ENCODE measurements around the gene CPT1B.

DNA sequence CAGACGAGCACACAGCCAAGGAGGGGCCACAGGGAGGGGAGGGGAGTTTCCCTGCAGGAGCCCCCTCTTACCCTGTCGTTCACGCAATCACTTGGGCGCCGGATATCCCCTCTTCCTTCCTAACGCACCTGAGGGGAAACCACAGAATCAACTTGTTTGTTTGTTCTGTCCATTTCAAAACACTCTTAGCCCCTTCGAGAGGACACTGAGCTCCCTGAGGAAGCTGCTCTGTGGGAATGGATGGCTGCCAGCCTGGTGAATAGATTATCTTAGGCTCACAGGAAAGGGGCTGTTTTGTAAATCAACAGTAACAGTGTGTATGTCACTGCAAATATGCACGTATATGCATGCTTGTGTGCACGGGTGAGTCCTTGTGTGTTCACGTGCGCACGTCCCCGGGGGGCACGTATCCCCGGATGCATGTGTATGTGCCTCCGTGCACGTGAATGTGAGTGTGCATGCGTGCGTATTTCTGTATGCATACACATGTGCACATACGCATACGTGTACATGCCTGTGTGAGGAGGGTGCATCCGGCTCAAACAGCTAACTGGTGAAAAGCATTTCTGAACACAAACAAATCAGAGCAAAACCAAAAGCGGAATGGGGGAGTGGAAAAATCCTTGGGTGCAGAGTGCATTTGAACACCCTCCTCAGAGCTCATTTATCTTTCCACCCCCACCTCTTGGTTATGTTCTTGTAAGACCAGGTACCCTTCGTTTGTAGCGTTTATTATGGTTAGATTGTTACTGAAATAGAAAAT lies 42.5 kb upstream of the CPT1B start:
- TF ChIP-seq, protein P1, sequence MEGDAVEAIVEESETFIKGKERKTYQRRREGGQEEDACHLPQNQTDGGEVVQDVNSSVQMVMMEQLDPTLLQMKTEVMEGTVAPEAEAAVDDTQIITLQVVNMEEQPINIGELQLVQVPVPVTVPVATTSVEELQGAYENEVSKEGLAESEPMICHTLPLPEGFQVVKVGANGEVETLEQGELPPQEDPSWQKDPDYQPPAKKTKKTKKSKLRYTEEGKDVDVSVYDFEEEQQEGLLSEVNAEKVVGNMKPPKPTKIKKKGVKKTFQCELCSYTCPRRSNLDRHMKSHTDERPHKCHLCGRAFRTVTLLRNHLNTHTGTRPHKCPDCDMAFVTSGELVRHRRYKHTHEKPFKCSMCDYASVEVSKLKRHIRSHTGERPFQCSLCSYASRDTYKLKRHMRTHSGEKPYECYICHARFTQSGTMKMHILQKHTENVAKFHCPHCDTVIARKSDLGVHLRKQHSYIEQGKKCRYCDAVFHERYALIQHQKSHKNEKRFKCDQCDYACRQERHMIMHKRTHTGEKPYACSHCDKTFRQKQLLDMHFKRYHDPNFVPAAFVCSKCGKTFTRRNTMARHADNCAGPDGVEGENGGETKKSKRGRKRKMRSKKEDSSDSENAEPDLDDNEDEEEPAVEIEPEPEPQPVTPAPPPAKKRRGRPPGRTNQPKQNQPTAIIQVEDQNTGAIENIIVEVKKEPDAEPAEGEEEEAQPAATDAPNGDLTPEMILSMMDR (IDR thresholded peaks at IDR 0.05): peak; percentile 1 to 92 (median 73)
- peak in 1 of 4 donors; percentile 20 for TF ChIP-seq POLR2A (IDR thresholded peaks at IDR 0.05)
